GM18868 (cell line): ENCODE measurements around the gene PSEN1.

Experiments
- ATAC-seq: cut with Tn5 transposase; IDR thresholded peaks from one replicate; pipeline ENCODE4 v1.9.1; 2021; ENCODE audit warnings: mild to moderate bottlenecking, moderate library complexity; ENCODE audit not compliant: unreplicated experiment

The PSEN1 gene

DNA sequence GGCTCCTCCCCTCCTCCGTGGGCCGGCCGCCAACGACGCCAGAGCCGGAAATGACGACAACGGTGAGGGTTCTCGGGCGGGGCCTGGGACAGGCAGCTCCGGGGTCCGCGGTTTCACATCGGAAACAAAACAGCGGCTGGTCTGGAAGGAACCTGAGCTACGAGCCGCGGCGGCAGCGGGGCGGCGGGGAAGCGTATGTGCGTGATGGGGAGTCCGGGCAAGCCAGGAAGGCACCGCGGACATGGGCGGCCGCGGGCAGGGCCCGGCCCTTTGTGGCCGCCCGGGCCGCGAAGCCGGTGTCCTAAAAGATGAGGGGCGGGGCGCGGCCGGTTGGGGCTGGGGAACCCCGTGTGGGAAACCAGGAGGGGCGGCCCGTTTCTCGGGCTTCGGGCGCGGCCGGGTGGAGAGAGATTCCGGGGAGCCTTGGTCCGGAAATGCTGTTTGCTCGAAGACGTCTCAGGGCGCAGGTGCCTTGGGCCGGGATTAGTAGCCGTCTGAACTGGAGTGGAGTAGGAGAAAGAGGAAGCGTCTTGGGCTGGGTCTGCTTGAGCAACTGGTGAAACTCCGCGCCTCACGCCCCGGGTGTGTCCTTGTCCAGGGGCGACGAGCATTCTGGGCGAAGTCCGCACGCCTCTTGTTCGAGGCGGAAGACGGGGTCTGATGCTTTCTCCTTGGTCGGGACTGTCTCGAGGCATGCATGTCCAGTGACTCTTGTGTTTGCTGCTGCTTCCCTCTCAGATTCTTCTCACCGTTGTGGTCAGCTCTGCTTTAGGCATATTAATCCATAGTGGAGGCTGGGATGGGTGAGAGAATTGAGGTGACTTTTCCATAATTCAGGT lies at the start of gene PSEN1:
Gene PSEN1 (plus strand): TSS at position 121 of the 839 bp plus-strand sequence. CDS start 11,513 bp downstream, outside the sequence.
- ATAC-seq = peak; percentile 93

DNA sequence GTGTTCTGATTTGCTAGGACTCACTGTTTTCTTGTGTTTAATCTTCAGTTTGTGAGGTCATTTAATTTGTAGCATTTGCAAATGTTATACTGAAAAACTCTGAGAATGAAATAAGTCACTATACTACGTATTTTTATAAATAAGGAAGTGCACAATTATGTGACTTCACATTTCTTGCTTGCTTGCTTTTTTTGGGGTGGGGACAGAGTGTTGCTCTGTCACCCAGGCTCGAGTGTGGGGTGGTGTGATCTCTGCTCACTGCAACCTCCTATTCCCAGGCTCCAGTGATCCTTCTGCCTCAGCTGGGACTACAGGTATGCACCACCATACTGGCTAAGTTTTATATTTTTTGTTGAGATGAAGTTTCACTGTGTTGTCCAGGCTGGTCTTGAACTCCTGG lies 45.3 kb upstream of the PSEN1 start:
- ATAC-seq = no peak

DNA sequence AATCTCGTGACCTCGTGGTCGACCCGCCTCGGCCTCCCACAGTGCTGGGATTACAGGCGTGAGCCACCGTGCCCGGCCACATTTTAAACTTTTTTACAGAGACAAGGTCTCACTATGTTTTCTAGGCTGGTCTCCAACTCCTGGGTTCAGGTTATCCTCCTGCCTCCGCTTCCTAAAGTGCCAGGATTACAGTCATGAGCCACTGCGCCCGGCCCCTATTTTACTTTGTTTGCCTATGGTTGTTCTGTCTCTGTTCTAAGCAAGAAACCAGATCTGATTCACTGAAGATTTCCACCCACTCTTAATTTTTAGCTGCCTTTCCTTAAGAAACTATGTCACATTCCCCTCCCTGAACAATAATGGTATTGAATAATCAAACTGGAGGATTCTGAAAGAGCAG lies 38.9 kb upstream of the PSEN1 start:
- ATAC-seq = no peak

GRCh38 chr14:73100334-73100733 lies 36.0 kb upstream of the PSEN1 start:
- ATAC-seq = no peak

DNA sequence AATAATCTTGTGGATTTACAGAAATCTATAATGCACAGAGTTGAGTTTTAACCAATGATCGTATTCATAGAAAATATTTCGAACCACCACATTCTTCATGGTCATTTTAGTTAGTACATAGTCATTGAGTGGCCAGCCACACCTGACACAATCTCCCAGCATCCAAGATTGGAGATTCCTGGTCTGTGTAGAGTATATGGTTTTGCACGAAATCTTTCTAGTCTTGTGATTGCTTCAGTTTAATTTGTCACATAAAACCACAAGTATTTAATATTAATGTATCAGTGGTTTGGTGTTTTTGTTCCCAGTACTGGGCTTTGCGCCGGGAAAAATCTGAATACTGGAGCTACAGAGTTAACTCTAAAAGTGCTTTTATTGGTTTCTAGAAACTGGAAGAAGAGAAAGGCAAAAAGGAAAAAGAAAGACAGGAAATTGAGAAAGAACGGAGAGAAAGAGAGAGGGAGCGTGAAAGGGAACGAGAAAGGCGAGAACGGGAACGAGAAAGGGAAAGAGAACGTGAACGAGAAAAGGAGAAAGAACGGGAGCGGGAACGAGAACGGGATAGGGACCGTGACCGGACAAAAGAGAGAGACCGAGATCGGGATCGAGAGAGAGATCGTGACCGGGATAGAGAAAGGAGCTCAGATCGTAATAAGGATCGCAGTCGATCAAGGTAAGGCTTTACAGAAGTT lies 33.4 kb upstream of the PSEN1 start:
- no peak for ATAC-seq

- no peak for ATAC-seq
These were observed 31.3 kb upstream of the PSEN1 start for GRCh38 chr14:73105050-73105449.

GRCh38 chr14:73105727-73106126 lies 30.6 kb upstream of the PSEN1 start:
- ATAC-seq = no peak

DNA sequence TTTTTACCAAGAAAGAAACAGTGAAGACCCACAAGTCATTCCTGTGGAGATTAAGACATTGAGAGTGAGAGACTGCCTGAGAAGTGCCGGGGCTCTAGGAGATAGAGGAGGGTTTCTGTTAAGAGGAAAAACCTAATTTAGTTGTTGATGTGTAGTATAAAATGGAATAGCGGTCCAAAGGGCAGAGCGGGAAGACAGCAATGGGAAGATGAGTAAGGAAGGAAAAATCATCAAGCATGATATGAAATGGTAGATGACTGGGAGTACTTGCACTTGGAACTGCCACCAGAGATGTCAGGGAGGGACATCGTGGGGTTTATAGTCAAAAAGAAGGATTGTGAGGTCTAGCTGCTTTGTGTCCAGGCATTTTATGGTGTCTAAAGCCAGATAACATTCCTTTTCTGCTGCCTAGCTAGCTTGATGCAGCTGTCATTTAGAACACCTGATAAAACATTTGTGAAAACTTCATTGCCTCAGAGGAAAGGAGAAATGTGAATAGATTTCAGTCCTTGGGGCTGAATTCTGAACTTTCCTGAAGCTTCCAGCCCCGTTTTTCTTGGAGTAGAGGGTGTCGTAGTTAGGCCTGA lies 20.1 kb upstream of the PSEN1 start:
- no peak for ATAC-seq

GRCh38 chr14:73124180-73124894 lies 12.0 kb upstream of the PSEN1 start:
- ATAC-seq = no peak

GRCh38 chr14:73125169-73125588 lies 11.1 kb upstream of the PSEN1 start:
- ATAC-seq = no peak

DNA sequence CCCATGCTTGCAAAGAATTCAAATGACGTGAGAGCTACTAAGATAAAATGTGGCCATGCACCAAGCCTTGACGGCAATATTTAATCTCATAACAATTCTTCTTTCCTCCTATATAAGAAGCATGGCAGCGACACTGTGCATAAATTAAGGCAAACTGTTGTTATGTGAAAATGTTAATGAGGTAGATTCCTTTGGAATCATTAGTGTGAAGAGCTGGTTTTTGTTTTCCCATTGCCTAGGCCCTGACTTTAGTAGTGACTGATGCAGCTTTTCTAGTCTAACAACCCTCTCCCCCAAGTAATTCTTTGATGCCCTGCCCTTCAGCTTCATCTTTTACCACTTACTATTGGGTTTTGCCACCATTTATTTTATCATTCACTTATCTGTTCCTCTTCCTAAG lies 10.6 kb upstream of the PSEN1 start:
- no peak for ATAC-seq

- ATAC-seq = no peak
These were observed 2.5 kb upstream of the PSEN1 start for GRCh38 chr14:73133795-73134194.

DNA sequence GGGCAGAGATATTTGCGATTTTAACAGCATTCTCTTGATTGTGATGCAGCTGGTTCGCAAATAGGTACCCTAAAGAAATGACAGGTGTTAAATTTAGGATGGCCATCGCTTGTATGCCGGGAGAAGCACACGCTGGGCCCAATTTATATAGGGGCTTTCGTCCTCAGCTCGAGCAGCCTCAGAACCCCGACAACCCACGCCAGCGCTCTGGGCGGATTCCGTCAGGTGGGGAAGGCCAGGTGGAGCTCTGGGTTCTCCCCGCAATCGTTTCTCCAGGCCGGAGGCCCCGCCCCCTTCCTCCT lies 271 bp upstream of the PSEN1 start:
- no peak for ATAC-seq

GRCh38 chr14:73140811-73141323 lies 4.6 kb downstream of the PSEN1 start:
- no peak for ATAC-seq

GRCh38 chr14:73142216-73142615 lies 5.9 kb downstream of the PSEN1 start:
- no peak for ATAC-seq

GRCh38 chr14:73143003-73143402 lies 6.7 kb downstream of the PSEN1 start:
- no peak for ATAC-seq

GRCh38 chr14:73143617-73144016 lies 7.3 kb downstream of the PSEN1 start:
- ATAC-seq = no peak

GRCh38 chr14:73145371-73145770 lies 9.1 kb downstream of the PSEN1 start:
- no peak for ATAC-seq

- ATAC-seq = no peak
These were observed 9.8 kb downstream of the PSEN1 start for GRCh38 chr14:73146111-73146510.

DNA sequence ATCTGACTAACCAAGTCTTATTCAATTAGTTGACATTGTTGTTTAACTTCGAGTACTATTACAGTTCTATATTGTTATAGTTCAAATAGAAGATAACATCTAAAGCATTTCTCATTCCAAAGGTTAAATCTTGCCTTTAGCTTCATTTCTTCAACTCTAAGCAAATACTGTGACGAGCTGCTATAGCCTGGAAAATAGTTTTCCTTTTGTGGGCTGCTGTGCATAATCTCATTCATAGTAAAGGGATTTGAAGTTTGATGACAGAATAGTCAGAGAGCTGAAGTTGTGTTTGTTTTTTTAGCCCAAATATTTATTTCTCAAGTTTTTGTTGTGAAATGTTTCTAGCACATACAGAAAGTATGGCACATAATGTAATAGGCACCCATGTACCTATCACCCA lies 13.4 kb downstream of the PSEN1 start:
- ATAC-seq = no peak

- no peak for ATAC-seq
These were observed 17.0 kb downstream of the PSEN1 start for GRCh38 chr14:73153272-73153671.
